Sciatic nerve (tissue), 2 donors: ENCODE results near the gene EDRF1. TPM values are rescaled to one million over a fixed set of nuclear protein-coding genes. Genes with fewer than 3 reads are reported as not detected.
"Not testable (repeated sequence)": the region's sequence is repeated elsewhere in the genome, so short reads cannot be mapped to it uniquely, and the experiment has no call there.

Source experiments
- ATAC-seq: fragments of 200-7000 bp; cut with Tn5 transposase; one replicate; pipeline ENCODE4 v1.9.1; 2020; ENCODE audit warnings: mild to moderate bottlenecking, moderate library complexity
- DNase-seq: peaks from one replicate; pipeline ENCODE4 v3.0.0-alpha.2; 2020; ENCODE audit warnings: low spot score
- intact Hi-C: fragments of 100-400 bp; cut with DNase I; formaldehyde crosslinking; loops from one replicate; pipeline ENCODE4 v1.14.2; 2022
- total RNA-seq: library from RNA; stranded (reverse); fragmentation: NEBNext Ultra II Directional; extraction: Animal tissue kit (Norgen Biotek cat#: 25700); gene quantifications from one replicate; pipeline ENCODE4 v1.2.1, GENCODE V29; 2021
- donor health status: DM: no; HTN: no; CAD: no.
- donor health status: DM: no; HTN: no; CAD: no.

The EDRF1 gene
- total RNA-seq, 1 donor from 2014 or later = 28.6 TPM

DNA sequence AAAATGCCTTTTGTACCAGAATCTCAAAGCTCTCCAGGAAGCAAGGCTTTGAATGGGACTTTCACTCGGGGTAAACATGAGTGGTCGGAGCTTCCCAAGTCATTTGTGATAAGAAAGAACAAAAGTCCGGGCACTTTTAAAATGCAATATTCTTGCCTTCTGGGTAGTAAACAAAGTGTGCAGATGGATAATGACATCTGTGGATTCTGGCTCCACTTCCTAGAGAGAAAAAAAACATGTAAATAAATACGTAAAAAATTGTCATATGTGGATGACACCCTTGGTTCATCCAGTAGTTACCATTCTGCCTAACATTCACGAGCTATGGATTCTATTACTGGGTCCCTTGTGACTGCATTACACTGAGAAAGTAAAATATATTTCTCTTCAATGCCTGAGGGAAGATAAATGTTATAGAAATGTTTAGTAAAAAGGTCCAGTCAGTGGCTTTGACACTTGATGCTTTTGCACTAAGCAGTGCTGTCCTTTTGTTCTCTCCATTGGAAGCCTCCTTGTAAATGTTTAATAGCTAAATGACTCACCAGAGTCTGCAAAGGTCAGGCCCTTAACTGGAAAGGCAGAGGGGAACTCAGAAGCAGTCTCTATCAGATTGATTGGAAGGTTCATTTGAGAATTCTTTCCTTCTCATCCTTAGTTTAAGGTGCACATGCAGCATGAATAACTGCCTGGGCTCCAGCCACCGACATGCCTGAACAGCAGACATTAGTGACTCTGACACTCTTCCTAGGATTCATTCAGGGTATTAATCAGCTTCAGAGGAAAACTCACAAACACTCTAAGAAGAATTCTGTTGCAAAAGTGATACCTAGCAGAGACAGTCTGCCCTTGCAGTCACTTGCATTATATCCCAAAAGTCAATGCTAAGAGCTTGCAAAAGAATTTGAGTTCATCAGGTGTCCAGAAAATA is 11.7 kb upstream of the EDRF1 start:
- intact Hi-C loops = loop anchor here (10.0 kb wide), 1 partner anchor 743 kb away; no protein-coding TSS in a partner anchor
- ATAC-seq (no peak), DNase-seq (no peak)

DNA sequence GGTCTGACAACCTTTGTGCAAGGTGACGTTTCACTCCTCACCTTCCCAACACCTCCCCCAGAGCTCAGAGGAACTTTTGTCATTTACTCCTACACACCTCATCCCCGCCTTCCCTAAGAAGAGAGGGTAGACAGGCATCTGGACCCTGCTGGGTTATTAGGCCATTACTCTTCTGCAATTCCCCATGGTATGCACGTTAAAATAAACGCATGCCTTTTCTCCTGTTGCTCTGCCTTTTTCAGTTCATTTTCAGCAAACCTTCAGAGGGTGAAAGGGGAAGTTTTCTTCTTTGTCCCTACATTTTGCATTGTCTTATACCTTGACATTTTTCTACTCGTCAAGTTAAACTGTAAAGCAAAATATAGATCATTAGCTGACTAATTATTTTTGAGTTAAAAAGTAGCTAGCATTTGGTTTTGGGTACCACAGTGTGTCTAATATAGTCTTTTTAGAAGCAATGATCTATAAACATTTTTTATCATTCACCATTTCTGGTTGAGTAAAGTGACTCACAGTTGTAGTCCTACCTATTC is 10.5 kb upstream of the EDRF1 start:
- DNase-seq = no peak
- no peak for ATAC-seq

GRCh38 chr10:125709553-125710474 is 9.7 kb upstream of the EDRF1 start:
- no peak for DNase-seq
- no peak for ATAC-seq
- intact Hi-C loops = loop anchor here (10.0 kb wide), 1 partner anchor 745 kb away; no protein-coding TSS in a partner anchor

More for the DNA sequence above, 10.5 kb upstream of the EDRF1 start:
- intact Hi-C loops = loop anchor here (10.0 kb wide), 1 partner anchor 744 kb away; no protein-coding TSS in a partner anchor

DNA sequence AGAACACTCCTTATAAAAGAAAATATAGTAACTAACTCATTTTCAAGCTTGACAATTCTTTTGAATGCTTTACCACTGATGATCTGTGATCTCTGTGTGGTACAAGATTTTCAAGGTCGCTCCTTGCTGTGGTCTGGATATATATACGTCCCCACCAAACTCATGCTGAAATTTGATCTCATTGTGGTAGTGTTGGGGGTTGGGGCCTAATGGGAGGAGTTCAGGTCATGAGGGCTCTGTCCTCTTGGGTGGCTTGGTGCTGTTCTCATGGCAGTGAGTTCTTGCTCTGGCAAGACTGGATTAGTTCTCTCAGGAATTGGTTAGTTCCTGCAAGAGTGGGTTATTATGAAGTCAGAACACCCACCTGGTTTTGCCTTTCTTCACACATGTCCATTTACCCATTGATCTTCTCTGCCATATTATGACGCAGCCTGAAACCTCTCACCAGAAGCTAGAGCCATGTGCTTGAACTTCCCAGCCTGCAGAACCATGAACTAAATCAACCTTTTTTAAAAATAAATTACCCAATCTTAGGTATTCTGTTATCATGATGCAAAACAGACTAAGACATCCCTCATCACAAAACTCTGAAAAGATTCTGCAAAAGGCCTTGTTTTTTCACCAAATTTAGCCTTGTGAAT is 8.3 kb upstream of the EDRF1 start:
- ATAC-seq (no peak), DNase-seq (no peak)
- intact Hi-C loops = no loop called here

DNA sequence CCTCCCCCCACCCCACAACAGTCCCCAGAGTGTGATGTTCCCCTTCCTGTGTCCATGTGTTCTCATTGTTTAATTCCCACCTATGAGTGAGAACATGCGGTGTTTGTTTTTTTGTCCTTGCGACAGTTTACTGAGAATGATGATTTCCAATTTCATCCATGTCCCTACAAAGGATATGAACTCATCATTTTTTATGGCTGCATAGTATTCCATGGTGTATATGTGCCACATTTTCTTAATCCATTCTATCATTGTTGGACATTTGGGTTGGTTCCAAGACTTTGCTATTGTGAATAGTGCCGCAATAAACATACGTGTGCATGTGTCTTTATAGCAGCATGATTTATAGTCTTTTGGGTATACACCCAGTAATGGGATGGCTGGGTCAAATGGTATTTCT is 4.8 kb upstream of the EDRF1 start:
- ATAC-seq, intact Hi-C loops, DNase-seq: not testable (repeated sequence)

DNA sequence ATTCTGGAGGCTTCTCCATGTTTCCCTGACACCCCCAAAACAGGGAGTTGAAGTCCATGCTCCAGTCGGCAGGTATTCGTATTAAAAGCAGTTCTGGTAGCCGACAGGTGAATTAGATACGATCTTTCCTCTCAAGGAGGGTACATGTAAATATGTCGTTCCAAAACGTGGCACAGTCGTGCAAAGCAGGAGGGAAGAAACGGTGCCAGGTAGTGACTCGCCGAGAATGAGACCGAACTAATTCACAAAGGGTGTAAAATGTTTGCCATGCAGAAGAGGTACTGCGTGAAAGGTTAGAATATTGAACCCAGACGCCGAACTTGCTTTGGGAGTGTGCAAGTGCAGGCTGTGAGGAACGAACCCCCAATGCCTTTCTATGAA is 483 bp downstream of the EDRF1 start:
- intact Hi-C loops = no loop called here
- DNase-seq (no peak), ATAC-seq (no peak)

DNA sequence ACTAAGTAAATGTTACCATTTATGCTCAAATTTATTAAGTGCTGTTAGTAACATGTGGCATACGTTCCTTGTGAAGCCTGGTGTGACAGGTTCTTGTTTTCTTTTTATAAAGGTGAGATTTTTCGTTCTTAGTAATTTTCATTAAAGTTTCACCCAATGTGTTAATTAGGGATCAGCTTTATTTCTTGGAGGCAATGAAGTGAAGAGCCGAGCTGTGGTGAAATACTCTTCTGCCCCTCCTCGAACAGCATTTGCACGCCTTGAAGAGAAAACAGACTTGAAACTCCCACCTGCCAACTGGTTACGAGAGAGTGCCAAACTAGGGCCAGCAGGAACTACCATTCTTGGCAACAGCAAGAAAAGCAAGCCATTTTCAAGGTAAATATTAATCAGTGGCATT is 1.5 kb downstream of the EDRF1 start:
- ATAC-seq (no peak), DNase-seq (no peak)
- intact Hi-C loops = no loop called here

DNA sequence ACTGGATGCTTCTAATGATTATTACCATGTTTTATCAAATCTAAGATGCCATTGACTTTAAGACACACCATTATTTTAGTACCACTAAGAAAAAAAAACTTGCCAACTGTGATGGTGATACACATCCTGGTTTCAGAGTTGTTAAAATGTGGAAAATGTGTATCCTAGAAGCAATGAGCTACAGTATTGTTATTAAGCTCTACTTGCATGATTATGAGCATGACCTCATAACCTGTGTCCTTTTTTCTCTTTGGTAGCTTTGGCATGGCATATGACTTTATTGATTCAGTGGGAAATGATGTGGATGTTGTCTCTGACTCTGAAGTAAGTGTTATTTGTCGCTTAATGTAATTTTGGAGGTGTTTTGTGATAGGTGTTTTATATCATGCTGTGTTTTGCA is 3.3 kb downstream of the EDRF1 start:
- ATAC-seq (no peak), DNase-seq (no peak)
- intact Hi-C loops = no loop called here

- intact Hi-C loops = no loop called here
- ATAC-seq (no peak), DNase-seq (no peak)
Measured at GRCh38 chr10:125726914-125727313, 7.4 kb downstream of the EDRF1 start.

DNA sequence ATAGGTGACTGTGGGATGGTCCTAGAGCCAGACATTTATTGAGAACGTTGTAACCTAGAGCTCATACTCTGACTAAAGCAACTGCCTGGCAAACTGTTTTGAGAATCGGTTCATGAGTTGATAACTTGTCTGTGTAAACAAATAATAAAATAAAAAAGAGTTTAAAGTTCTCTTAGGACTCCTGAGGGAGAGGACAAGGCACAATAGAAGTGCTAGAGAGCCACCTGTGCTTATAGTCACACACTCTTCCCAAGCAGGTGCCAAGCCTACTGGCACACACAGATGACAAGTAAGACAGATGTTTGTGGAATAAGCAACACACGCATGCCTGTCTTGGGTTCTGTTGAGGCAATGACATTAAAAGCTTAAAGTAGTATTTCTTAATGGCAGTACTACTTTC is 7.9 kb downstream of the EDRF1 start:
- DNase-seq (no peak), ATAC-seq (no peak)
- intact Hi-C loops = no loop called here

DNA sequence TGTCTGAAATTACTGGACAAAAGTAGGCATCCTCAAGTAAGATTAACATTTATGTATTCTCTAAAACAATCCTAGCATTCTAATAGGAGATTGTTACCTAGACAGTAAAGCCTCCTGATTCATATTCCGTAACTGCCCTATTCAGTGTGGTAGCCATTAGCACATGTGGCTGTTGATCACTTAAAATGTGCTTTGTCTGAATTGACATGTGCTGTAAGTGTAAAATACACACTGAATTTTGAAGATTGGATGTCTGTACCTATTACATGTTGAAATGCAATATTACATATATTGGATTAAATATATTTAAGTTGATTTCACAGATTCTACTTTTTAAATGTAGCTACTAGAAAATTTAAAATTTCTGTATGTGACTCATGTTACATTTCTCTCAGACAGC is 14.6 kb downstream of the EDRF1 start:
- DNase-seq (no peak), ATAC-seq (no peak)
- intact Hi-C loops = no loop called here

DNA sequence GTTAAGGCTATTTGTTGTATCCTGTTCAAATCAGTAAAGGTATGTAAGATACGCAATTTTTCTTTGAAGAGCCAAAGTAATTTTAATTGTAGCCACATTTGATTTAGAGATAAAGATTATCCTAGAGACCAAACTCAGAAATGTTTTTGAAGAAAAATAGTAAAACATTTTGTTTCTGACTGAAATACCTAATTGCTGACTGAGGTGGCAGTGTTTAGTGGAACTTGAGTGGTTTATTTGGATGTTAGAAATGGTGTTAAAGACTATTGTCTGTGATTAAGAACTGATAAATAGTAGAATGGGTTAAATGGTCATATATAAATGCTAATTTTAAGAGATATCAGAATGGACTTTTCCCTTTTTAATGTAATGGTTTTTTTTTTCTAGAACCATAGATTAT is 15.3 kb downstream of the EDRF1 start:
- DNase-seq (no peak), ATAC-seq (no peak)
- intact Hi-C loops = no loop called here

- DNase-seq (no peak), ATAC-seq (no peak)
Measured at GRCh38 chr10:125738206-125738605, 18.7 kb downstream of the EDRF1 start.

GRCh38 chr10:125739994-125740679 is 20.6 kb downstream of the EDRF1 start:
- intact Hi-C loops = no loop called here
- DNase-seq (no peak), ATAC-seq (no peak)

More at GRCh38 chr10:125738206-125738605, 18.7 kb downstream of the EDRF1 start:
- intact Hi-C loops = no loop called here

- no peak for ATAC-seq
- no peak for DNase-seq
- intact Hi-C loops = no loop called here
Measured at GRCh38 chr10:125742465-125742864, 23.0 kb downstream of the EDRF1 start.

GRCh38 chr10:125744909-125745308 is 25.4 kb downstream of the EDRF1 start:
- intact Hi-C loops = no loop called here
- DNase-seq = no peak
- ATAC-seq = no peak

DNA sequence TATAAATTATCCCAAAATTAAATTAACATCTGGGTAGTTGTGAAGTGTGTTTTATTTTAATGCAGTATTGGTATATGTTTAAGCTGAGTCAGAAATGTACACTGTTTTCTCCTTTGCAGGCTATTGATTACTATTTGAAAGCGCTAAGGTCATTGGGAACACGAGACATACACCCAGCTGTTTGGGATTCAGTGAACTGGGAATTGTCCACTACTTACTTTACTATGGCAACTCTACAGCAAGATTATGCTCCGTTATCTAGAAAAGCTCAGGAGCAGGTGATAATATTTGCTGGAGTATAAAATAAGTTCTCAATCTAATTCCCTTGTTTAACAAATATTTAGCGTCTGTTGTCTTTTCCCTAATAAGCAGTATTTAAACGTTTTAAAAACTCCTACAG is 27.9 kb downstream of the EDRF1 start:
- ATAC-seq = no peak
- no peak for DNase-seq
- intact Hi-C loops = no loop called here

DNA sequence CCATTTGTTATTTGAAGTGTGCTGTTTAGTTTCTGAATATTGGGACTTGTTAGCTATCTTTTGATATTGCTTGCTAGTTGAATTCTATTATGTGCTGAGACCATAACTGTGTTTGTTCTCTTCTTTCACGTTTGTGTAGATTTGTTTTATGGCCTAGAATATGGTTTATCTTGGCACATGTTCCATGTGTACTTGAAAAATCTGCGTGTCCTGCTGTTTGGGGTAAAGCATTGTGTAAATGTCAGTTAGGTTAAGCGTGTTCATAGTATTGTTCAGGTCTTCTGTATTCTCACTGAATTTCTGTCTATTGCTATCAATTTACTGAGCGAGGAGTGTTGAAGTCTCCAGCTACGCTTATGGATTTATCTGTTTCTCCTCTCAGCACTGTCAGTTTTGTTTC is 36.7 kb downstream of the EDRF1 start:
- ATAC-seq (no peak), DNase-seq (no peak)
- intact Hi-C loops = loop anchor here (2.0 kb wide), 1 partner anchor 65 kb away; no protein-coding TSS in a partner anchor
